Mucosa of rectum (tissue), 2 donors: ENCODE measurements around the gene SNTA1.

Experiments used
- H3K27ac ChIP-seq, 2 donors: one replicate each; pipeline ENCODE4 v1.7.0; 2013; ENCODE audit warnings: inconsistent platforms in 2 of 2, low read depth in 2 of 2, low read length in 2 of 2
- H3K27me3 ChIP-seq, 2 donors: one replicate each; pipeline ENCODE4 v1.7.0; 2013; ENCODE audit warnings: low read length in 2 of 2; ENCODE audit not compliant: control insufficient read depth in 2 of 2, insufficient read depth in 2 of 2
- H3K36me3 ChIP-seq, 2 donors: one replicate each; pipeline ENCODE4 v1.7.0; 2013; ENCODE audit warnings: low read length in 2 of 2; ENCODE audit not compliant: control insufficient read depth in 2 of 2, insufficient read depth in 2 of 2
- H3K4me1 ChIP-seq, 2 donors: one replicate each; pipeline ENCODE4 v1.7.0; 2013; ENCODE audit warnings: low read length in 2 of 2, mild to moderate bottlenecking in 1 of 2; ENCODE audit not compliant: control insufficient read depth in 2 of 2, insufficient read depth in 2 of 2
- H3K4me3 ChIP-seq, 2 donors: one replicate each; pipeline ENCODE4 v1.7.0; 2013; ENCODE audit warnings: low read length in 2 of 2
- H3K9ac ChIP-seq, 2 donors: one replicate each; pipeline ENCODE4 v1.7.0; 2013; ENCODE audit warnings: low read length in 2 of 2, low read depth in 1 of 2, mild to moderate bottlenecking in 1 of 2
- H3K9me3 ChIP-seq, 2 donors: one replicate each; pipeline ENCODE4 v1.7.0; 2013; ENCODE audit warnings: low read length in 2 of 2; ENCODE audit not compliant: control insufficient read depth in 2 of 2
- donor health status: healthy.
- donor health status: Normal muscosa, but diverticular disease.

Gene SNTA1

DNA sequence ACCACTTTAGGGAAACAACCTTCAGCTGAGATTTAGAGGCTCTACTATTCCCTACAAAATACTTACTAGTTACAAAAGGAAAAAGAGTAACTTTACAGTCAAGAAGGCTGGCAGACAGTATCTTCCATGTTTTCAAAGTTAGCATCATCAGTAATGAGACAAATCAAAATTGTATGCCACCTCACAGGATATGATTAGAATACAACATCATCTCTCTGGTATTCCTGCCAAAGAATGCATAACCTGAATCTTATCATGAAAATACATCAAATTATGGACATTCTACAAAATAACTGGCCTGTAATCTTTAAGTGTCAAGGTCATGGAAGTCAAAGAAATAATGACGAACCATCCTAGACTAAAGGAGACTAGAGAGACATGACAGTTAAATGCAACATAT lies 80.7 kb downstream of the SNTA1 start:
- Histone ChIP-seq H3K4me3 (no peak overlapping the region), H3K27ac (no peak overlapping the region), H3K9ac (no peak overlapping the region), H3K27me3 (no peaks in the 10 kb centered on the region), H3K4me1 (no peaks in the 10 kb centered on the region), H3K9me3 (no peaks in the 10 kb centered on the region), H3K36me3 (peaks cover 36 to 66% of the 10 kb centered on the region in 2 donors)

DNA sequence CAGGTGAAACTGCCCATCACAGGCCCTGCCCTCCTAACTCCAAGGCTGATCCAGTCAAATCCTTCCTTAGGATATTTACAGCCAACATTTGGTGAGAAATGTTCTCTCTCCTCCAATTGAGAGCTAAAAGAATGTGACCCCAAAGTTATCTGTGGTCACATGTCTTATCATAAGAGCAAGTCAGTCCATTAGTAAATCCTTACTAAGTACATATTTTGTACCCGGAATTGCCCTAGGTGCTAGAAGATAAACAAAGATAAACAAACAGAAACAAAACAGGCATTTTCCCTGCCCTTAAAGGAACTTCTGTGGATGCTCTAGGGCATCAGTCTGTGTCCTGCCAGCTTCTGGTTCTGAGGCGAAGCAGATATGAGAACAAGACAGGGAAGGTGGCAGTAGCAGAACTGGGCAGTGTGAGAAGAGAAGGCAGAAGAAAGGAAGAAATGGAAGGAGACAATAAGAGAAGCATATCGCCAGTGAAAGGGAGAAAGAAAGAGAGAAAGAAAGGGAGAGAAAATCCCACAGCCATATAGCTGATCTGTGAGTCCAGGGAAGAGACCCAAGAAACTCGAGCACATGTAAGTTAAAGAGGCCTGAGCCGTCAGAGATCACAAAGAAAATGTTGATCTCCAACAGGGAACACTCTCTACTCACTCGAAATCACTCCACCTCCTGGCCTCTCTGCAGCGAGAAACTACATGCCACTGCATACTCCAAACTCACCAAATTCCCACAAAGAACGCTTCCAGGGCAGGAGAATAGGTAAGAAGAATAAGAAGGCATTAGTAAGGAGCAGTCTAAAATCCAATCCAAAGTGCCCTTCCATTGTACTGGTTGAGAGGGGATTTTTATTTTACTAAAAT lies 83.9 kb downstream of the SNTA1 start:
- Histone ChIP-seq H3K27ac (no peak overlapping the region), H3K27me3 (no peaks in the 10 kb centered on the region), H3K36me3 (peaks cover 30 to 50% of the 10 kb centered on the region in 2 donors), H3K9me3 (no peaks in the 10 kb centered on the region), H3K9ac (no peak overlapping the region), H3K4me3 (no peak overlapping the region), H3K4me1 (no peaks in the 10 kb centered on the region)
